OCI-LY1 (cell line): Measurements from ENCODE around the gene KHDC1L.
"Not testable (repeated sequence)": the region's sequence is repeated elsewhere in the genome, so short reads cannot be mapped to it uniquely, and the experiment has no call there.

Experiments used
- EZH2 ChIP-seq: fragments of 200-600 bp; sonication (generic), shearing (Covaris generic); IDR thresholded peaks from 2 replicates; pipeline ENCODE4 v1.8.0; 2017; ENCODE audit warnings: borderline replicate concordance, mixed run types, mild to moderate bottlenecking, antibody characterized with exemption, low read length, moderate library complexity, mixed read lengths
- TF ChIP-seq, protein P1 (sequence below): fragments of 200-600 bp; sonication (generic), shearing (Covaris generic); IDR thresholded peaks from 2 replicates; pipeline ENCODE4 v1.5.1; 2017; ENCODE audit warnings: mild to moderate bottlenecking, antibody characterized with exemption, low read length, moderate library complexity, mixed read lengths

DNA sequence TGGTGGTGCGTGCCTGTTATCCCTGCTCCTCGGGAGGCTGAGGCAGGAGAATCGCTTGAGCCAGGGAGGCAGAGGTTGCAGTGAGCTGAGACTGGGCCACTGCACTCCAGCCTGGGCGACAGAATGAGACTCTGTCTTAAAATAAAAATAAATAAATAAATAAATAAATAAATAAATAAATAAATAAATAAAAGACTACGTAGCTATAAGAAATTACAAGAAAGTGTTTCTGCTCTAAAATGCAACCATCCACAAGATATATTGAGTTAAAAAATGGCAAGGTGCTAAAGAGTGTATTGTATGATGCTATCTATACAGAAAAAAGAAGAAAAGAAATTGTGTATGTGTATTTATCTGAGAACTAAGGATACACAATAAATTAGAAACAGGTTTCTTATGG, 29.0 kb upstream of the KHDC1L start:
- TF ChIP-seq, protein P1, sequence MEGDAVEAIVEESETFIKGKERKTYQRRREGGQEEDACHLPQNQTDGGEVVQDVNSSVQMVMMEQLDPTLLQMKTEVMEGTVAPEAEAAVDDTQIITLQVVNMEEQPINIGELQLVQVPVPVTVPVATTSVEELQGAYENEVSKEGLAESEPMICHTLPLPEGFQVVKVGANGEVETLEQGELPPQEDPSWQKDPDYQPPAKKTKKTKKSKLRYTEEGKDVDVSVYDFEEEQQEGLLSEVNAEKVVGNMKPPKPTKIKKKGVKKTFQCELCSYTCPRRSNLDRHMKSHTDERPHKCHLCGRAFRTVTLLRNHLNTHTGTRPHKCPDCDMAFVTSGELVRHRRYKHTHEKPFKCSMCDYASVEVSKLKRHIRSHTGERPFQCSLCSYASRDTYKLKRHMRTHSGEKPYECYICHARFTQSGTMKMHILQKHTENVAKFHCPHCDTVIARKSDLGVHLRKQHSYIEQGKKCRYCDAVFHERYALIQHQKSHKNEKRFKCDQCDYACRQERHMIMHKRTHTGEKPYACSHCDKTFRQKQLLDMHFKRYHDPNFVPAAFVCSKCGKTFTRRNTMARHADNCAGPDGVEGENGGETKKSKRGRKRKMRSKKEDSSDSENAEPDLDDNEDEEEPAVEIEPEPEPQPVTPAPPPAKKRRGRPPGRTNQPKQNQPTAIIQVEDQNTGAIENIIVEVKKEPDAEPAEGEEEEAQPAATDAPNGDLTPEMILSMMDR, result not testable (repeated sequence)
- TF ChIP-seq EZH2, result not testable (repeated sequence)
